AG09309 (cell line): ENCODE data around the gene CHST13.
"Not testable (repeated sequence)": the region's sequence is repeated elsewhere in the genome, so short reads cannot be mapped to it uniquely, and the experiment has no call there.

Experiments used
- DNase-seq: peaks from one replicate; pipeline ENCODE4 v3.0.0-alpha.2; 2010; ENCODE audit warnings: low read depth
- H3K4me3 ChIP-seq: 2 replicates; pipeline ENCODE4 v1.5.1; 2011; ENCODE audit warnings: mild to moderate bottlenecking, low read depth, low read length, moderate library complexity; ENCODE audit not compliant: control insufficient read depth
- TF ChIP-seq, protein P1 (sequence below): IDR thresholded peaks from 2 replicates; pipeline ENCODE4 v1.5.1; 2011; ENCODE audit warnings: mild to moderate bottlenecking, low read depth, low read length, inconsistent platforms; ENCODE audit not compliant: insufficient read depth, control insufficient read depth; ENCODE audit errors: missing control alignments

CHST13 gene

DNA sequence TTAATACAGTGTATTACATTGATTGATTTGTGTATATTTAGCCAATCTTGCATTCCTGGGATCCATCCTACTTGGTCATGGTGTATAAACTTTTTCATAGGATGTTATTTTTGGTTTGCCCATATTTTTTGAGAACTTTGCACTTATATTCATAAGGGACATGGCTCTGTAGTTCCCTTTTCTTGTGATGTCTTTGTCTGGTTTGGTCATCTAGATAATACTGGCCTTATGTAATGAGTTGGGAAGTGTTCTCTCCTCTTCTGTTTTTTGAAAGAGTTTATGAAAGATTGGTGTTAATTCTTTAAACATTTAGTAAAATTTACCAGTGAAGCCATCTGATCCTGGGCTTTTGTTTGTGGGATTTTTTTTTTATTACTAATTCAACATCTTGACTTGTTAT is 9.6 kb downstream of the CHST13 start:
- no peak overlapping the region for H3K4me3 ChIP-seq
- TF ChIP-seq, protein P1, sequence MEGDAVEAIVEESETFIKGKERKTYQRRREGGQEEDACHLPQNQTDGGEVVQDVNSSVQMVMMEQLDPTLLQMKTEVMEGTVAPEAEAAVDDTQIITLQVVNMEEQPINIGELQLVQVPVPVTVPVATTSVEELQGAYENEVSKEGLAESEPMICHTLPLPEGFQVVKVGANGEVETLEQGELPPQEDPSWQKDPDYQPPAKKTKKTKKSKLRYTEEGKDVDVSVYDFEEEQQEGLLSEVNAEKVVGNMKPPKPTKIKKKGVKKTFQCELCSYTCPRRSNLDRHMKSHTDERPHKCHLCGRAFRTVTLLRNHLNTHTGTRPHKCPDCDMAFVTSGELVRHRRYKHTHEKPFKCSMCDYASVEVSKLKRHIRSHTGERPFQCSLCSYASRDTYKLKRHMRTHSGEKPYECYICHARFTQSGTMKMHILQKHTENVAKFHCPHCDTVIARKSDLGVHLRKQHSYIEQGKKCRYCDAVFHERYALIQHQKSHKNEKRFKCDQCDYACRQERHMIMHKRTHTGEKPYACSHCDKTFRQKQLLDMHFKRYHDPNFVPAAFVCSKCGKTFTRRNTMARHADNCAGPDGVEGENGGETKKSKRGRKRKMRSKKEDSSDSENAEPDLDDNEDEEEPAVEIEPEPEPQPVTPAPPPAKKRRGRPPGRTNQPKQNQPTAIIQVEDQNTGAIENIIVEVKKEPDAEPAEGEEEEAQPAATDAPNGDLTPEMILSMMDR: no peak
- no peak for DNase-seq

DNA sequence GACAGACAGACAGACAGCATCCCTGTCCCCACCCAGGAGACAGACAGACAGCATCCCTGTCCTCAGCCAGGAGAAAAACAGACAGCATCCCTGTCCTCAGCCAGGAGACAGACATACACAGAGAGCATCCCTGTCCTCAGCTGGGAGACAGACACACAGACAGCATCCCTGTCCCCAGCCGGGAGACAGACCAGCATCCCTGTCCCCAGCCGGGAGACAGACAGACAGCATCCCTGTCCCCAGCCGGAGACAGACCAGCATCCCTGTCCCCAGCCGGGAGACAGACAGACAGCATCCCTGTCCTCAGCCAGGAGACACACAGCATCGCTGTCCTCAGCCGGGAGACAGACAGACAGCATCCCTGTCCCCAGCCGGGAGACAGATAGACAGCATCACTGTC is 10.8 kb downstream of the CHST13 start:
- DNase-seq: not testable (repeated sequence)

DNA sequence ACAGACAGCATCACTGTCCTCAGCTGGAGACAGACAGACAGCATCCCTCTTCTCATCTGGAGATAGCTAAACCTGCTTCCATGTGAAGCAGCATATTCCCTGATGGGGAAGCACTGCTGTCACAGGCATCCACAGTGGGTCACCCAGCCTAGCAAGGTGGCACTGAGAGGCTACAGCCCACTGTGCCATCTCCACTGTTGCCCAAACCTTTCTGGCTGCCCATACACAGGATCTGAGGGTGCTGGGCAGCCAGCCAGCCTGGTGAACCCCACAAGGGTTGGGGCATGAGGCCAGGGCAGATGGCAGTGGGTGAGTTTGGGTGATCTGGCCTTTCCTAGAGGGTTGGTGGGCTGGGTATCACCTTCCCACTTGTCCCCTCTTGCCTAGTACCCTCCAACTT is 11.7 kb downstream of the CHST13 start:
- no peak for DNase-seq
- TF ChIP-seq, protein P1: no peak
- no peak overlapping the region for H3K4me3 ChIP-seq

More for the DNA sequence above, 10.8 kb downstream of the CHST13 start:
- H3K4me3 ChIP-seq: not testable (repeated sequence)

DNA sequence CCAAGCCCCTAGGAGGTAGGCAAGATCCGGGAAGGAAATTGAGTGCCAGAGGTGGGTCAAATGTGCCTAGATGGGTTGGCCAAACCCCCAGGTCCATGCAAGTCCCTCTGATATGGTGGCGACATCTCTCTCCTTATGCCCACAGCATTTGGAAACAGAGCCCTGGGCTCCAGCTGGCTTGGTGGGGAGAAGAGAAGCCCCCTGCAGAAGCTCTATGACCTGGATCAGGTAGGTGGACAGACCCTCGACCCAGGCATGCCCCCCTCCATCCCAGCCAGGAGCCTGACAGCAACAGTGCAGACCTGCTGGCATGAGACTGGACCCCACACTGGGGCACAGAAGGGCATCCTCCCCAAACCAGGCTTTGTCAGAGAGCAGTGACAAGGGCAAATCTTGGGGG is 12.2 kb downstream of the CHST13 start:
- TF ChIP-seq, protein P1: no peak
- H3K4me3 ChIP-seq: no peak overlapping the region
- no peak for DNase-seq

DNA sequence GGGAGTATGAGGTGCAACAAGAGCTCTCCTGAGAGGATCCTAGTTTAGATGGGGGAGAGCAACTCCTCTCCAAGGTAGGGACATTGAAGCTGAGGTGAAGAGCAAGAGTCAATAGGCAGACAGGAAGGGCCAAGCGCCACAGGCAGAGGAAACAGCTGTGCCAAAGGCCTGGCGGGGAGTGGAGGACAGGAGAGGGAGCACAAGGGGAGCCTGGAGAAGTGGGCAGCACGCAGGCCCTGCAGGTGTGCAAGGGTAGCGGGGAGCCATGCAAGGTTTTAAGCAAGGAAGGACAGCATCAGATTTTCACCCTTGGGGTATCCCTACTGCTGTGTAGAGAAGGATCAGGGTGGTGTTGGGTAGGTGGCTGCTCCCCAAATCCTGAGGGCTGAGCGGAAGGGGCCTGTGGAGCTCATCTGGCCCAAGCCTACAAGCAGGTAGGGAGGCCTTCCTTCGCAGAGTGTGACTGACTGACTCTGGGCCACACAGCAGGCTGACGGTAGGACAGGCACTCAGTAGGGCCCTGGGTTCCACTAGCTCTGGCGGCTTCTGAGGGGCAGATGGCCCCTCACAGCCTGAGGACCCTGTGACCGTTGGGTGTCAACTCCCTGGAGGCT is 13.3 kb downstream of the CHST13 start:
- no peak for DNase-seq
- TF ChIP-seq, protein P1: no peak
- no peak overlapping the region for H3K4me3 ChIP-seq

DNA sequence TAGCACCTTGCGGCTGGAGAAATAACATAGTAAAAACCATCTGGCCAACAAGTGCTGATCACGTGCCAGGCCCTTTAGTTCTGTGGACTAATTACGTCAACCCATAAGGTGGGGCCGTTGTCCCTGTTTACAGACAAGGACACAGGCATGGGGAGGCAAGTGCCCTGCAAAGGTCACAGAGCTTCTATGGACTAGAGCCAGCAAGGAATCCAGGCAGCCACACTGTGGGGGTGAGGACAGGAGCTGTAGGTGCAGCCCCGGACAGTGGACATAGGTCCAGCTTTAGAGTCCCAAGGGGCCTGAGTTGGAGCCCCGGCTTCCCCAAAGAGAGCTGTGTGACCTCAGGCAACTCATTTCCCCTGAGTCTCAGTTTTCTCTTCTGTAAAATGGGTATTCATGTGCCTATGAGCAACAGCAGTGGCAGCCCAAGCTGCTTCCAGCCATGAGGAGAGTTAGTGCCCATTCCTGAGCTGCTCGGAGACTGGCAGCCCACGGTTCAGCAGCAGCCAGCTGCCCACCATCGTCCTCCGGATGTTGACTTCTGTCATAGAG is 13.9 kb downstream of the CHST13 start:
- TF ChIP-seq, protein P1: no peak
- no peak overlapping the region for H3K4me3 ChIP-seq
- DNase-seq: no peak

DNA sequence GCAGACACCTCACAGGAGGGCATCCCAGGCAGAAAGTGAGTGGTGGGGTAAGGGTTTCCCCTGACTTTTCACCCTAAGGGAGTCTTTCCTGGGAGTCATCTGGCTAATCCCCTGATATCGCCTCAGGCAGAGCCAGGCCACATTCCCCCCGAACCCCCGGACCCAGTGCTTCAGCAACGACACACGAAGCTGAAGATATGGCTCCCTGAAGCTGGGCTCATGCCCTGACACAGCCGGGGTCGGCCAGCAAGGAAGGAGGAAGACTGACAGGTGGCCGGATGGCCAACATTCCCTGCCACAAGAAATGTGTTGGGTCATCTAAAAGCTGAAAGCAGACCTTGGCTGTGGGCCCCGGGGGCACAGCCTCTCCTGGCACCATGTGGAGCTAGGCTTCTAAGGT is 14.4 kb downstream of the CHST13 start:
- TF ChIP-seq, protein P1: no peak
- DNase-seq: no peak
- H3K4me3 ChIP-seq: no peak overlapping the region
